Cortex of kidney (tissue), 1 donor: ENCODE data around the gene LCAT.

ENCODE experiments used
- DNase-seq: peaks from one replicate; lab custom pipeline; 2025; lab: John Stamatoyannopoulos, UW

The LCAT gene

GRCh38 chr16:67968400-67969253 lies 24.7 kb upstream of the LCAT start, which contains the start of gene SLC12A4:
TSS of gene SLC12A4 (minus strand) at chr16:67968637. CDS start at chr16:67968553, 84 bp downstream.
- DNase-seq = no peak

DNA sequence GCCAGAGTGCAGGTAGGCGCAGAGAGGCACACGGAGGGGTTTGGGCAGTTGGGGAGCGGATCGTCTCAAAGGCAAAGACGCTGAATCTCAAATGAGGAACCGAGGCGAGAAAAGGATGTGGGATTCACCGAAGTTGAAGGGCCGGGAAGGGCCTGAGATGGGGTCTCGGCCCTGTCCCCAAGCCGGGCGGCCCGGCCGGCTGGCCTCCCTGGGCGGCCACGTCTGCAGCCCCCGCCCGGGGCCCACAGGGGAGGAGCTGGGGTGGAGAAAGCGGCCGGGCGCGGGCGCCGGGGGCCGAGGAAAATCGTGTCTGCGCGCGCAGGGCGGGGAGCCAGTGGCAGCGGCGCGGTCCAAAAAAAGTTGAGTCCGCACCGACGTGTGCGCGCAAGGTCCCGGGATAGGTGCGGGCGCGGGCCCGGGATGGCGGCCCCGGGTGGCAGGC lies 24.1 kb upstream of the LCAT start:
- no peak for DNase-seq

DNA sequence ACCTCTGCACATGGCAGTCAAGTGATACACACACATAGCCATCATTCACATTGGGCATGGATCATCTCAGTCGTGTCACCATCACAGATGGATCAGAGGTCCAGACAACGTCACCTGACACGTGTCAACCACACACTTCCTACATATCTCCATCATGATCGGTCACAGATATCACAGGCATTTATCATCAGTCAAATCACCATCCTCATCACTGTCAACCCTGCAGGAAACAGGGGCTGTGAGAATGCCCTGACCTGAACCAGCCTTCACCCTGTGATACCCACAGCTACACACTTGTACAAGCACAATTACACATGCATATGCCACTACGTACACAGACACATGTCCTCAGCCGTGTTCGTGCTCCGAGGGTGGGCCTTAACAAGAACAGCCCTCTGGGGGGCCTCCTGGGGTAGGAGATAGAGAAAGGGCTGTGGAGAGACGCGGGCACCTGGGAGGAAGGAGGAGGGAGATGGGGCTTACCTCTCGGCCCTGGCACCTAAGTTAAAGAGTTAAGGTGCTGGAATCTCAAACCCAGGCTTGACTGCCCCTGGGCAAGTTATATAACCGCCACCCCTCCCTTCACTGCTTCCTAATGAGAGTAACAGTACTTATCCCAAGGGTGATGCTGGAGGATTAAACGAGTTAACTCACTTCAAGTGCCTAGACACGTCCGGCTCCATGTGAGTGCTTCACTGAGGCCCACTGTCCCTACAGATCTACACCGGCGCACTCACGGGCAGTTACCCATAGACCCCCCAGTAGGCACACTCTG lies 23.4 kb upstream of the LCAT start:
- no peak for DNase-seq

DNA sequence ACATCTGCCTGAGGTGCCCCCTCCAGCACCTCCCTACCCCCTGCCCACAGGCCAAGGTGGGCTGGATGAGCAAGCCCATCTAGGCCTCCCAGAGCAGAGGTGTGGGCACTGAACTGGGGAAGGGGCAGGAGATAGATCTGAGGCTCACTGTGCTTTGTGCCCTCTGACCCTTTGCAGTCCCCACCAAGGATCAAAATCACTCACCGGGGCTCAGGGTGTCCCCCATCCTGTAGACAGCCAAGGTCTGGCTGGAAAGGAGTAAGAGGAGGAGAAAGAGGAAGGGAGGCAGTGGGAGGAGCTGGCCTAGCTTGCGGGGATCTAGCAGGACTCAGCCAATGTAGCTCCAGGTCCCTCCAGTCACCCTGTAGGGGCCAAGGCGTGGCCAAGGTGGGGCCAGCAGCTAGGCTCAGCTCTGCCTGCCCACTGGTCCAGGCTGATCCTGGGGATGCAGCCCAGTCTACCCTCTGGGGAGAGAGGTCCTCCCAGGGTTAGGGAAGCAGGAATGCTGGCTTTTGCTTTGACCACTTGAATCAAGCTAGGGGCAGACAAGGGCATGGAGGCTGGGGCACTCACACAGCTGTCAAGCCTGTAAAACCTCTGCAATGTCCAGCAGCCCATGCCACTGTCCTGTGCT lies 22.7 kb upstream of the LCAT start:
- no peak for DNase-seq

GRCh38 chr16:67965668-67966548 lies 22.0 kb upstream of the LCAT start:
- DNase-seq = no peak

- DNase-seq = no peak
Observed at GRCh38 chr16:67964477-67965131, 20.7 kb upstream of the LCAT start.

GRCh38 chr16:67963662-67964321 lies 19.9 kb upstream of the LCAT start:
- DNase-seq = no peak

GRCh38 chr16:67963292-67963661 lies 19.4 kb upstream of the LCAT start:
- DNase-seq = no peak

GRCh38 chr16:67962135-67962534 lies 18.2 kb upstream of the LCAT start:
- no peak for DNase-seq

DNA sequence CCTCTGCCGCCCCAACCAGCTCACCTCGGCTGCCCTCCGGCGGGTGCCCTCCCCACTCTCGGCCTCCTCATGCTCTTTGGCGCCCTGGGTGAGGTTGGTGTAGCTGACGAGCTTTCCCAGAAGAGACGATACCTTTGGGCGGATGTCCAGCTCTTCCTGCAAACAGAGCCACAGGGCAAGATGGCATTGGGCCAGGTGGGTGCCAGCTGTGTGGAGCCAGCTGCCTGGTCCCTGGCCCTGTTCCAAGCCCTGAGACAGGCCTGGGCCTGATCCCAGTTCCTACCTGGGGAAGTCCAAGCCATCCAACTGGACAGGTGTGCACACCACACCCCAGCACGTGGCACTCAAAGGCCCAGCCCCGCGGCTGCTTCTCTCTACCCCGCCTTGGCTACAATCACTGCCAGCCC lies 17.6 kb upstream of the LCAT start:
- no peak for DNase-seq

DNA sequence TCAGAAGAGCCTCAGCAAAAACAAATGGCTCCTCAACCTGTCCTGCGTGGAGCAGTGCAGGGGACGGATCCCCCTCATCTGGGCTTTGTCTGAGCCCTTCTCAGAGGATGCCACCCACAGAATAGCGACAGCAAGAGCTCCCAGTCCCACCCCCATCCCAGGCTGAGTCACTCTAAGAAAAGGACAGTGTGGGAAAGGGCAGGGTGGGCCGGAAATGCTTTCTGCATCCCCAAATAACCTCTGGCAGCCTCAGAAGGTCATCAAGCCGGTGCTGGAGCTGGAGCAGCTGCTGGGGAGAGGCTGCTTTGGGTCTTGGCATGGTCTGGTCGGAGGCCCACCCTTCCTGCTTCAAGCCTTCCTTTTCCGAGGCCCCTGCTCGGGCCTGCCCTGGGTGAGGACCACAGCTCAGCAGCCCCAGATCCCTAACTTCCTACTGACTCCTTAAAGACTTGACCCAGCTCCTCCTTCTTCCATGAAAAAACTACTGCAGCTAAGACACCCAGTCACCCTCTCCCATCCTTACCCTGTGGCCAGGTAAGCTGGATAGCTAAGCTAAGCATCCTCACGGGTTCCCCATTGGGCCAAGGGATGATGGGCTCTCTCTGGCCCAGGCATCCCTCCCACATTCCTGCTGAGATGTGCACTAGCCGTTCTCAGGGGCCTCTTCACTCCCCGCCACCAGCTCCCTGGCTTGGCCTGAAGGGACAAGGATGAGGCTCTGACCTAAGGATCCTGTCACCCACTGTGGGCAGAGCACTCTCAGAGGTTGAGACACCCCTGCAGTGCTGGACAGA lies 15.8 kb upstream of the LCAT start:
- no peak for DNase-seq

- no peak for DNase-seq
Observed at GRCh38 chr16:67957622-67958021, 13.7 kb upstream of the LCAT start.

DNA sequence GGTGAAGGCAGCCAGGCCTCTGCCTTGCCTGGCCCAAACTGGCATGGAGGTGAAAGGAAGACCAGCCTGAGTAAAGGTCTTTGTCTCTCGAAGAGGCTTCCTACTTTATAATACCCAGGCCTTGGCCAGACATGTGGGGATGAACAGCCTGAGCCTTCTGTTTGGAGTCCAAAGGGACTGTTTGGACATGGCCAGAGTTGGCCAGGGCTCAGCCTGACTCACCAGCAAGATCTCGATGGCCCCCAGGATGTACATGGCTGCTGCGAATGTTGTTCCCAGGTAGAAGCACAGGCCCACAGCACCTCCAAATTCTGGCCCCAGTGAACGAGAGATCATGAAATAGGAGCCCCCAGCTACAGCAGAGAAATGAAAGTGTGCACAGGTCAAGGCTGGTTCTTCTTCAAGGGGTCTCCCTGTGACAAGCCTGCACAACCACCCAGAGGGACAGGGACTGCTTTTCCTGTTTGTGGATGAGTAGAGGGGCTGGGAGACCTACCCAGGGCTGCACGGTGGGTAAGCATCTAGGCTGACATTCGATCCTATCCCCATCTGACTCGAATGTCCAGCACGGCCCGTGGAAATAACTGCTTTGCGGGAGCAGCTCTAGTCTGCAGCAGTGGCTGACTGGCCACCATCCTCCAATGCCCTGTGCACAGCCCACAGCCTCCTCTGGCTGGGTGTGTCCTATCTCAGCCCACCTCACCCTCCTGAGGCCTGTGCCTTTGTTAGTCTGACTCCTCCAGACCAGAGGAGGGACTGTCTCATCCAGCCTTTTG lies 10.7 kb upstream of the LCAT start:
- no peak for DNase-seq

- DNase-seq = no peak
Observed at GRCh38 chr16:67953641-67954375, 9.9 kb upstream of the LCAT start.

DNA sequence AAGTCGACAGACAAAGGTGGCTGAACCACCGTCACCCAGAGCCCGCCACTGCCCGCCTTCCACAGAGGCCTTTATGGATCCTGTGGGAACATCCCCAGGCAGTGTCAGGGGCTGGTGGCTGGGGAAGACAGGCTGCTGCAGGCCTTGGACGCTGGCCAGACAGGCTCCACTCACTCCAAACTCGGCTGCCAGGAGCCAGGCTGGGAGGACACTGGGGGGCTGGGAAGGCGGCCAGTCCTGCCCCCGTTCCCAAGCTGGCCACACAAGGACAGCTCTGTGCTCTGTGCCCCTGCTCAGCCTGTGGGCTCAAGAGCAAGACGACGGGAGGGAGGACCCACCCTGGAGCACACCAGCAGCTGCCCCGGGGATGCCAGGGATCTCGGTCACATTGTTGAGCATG lies 7.6 kb upstream of the LCAT start:
- DNase-seq = no peak

DNA sequence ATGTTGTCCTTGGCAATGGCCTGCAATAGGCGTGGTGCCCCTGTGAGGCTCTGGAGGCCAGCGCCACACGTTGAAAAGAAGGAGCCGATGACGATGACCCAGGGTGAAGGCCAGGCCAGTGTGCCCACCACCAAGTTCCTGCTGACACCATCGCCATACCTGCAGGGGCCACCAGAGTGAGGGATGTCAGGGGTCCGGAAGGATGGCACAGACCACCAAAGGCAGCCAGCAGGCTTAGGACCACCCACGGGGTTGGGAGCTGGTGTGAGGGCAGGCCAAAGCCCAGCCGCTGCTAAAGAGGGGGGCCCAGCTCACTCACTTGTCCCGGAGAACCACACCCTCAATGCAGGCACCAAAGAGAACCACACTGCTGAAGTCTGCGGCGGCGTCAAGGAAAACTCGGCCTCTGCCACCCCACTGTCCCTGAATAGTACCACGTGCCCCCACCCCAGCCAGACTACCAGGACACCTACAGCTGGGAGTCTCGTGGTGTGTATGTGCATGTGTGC lies 6.5 kb upstream of the LCAT start:
- no peak for DNase-seq

DNA sequence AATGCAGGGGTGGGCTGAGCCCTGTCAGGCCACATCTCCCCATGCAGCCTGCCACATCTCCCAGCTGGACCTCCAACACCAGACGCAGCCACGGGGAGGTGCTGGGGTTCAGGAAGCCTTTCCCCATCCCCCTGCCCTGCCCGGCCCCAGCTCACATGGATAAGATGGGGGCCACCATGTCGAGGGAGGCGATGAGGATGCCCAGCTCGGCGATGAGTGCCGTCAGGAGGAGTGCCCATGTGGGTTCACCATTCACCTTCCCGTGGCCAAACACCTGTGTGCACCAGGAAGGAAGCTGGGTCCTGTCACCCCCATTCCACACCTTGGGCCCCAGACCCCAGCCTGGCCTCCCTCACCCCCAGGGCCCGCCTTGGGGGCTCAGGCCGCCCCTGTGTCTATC lies 5.7 kb upstream of the LCAT start:
- no peak for DNase-seq

DNA sequence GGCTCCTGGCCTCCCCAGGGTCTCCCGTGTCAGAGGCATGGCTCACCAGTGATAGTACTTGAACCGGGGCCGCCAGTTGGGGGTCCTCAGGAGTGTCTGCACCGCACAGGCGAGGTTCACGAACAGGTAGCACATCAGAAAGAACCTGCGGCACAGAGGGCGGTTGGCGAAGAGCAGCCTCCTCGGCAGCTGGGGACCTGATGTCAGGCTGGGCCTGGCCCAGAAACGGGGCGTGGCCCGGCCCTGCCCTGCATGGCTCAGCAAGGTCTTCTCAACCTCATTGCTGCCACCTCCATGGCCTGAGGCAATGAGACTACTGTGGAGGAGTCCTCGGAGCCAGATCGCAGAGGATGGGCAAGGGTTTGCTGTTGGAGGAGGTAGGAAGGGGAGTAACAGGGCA lies 4.1 kb upstream of the LCAT start:
- no peak for DNase-seq
